H9 (cell line): ENCODE results near the gene NSA2. TPM values are rescaled to one million over a fixed set of nuclear protein-coding genes. Genes with fewer than 3 reads are reported as not detected.

ENCODE experiments used
- DNase-seq: peaks from one replicate; pipeline ENCODE4 v3.0.0-alpha.2; 2017
- H2AFZ ChIP-seq: one replicate; pipeline ENCODE4 v1.6.1; 2013; ENCODE audit warnings: mild to moderate bottlenecking, low read length, control low read depth, moderate library complexity
- H2AK5ac ChIP-seq: 2 replicates; pipeline ENCODE4 v1.6.1; 2013; ENCODE audit warnings: low read length, control low read depth, mixed read lengths; ENCODE audit not compliant: insufficient read length
- H2BK120ac ChIP-seq: one replicate; pipeline ENCODE4 v1.6.1; 2013; ENCODE audit warnings: low read depth, mild to moderate bottlenecking, low read length, control low read depth, inconsistent platforms; ENCODE audit not compliant: poor library complexity, severe bottlenecking
- H2BK12ac ChIP-seq: 2 replicates; pipeline ENCODE4 v1.6.1; 2013; ENCODE audit warnings: low read length, control low read depth, mixed read lengths, low read depth; ENCODE audit not compliant: insufficient read length
- H2BK15ac ChIP-seq: 2 replicates; pipeline ENCODE4 v1.6.1; 2013; ENCODE audit warnings: low read depth, low read length, control low read depth
- H2BK20ac ChIP-seq: one replicate; pipeline ENCODE4 v1.6.1; 2013; ENCODE audit warnings: low read depth, mild to moderate bottlenecking, low read length, control low read depth, inconsistent platforms; ENCODE audit not compliant: poor library complexity, severe bottlenecking
- H2BK5ac ChIP-seq: 2 replicates; pipeline ENCODE4 v1.6.1; 2013; ENCODE audit warnings: low read length, control low read depth, mixed read lengths; ENCODE audit not compliant: insufficient read length
- H3K14ac ChIP-seq: 2 replicates; pipeline ENCODE4 v1.6.1; 2013; ENCODE audit warnings: low read length, control low read depth; ENCODE audit not compliant: insufficient read depth
- H3K18ac ChIP-seq: 2 replicates; pipeline ENCODE4 v1.6.1; 2013; ENCODE audit warnings: low read depth, mild to moderate bottlenecking, mixed read lengths, low read length, control low read depth; ENCODE audit not compliant: insufficient read length
- H3K23ac ChIP-seq: 2 replicates; pipeline ENCODE4 v1.6.1; 2013; ENCODE audit warnings: low read length, control low read depth, mixed read lengths, low read depth; ENCODE audit not compliant: insufficient read length
- H3K23me2 ChIP-seq: 2 replicates; pipeline ENCODE4 v1.6.1; 2013; ENCODE audit warnings: low read depth, mild to moderate bottlenecking, mixed read lengths, low read length, control low read depth; ENCODE audit not compliant: insufficient read length, poor library complexity, severe bottlenecking
- H3K27ac ChIP-seq: 2 replicates; pipeline ENCODE4 v1.5.1; 2013; ENCODE audit warnings: low read length, control low read depth, mixed read lengths, low read depth; ENCODE audit not compliant: insufficient read length
- H3K27me3 ChIP-seq: 2 replicates; pipeline ENCODE4 v1.6.1; 2013; ENCODE audit warnings: low read length, control low read depth, inconsistent platforms; ENCODE audit not compliant: insufficient read depth
- H3K4ac ChIP-seq: 2 replicates; pipeline ENCODE4 v1.6.1; 2013; ENCODE audit warnings: low read depth, mild to moderate bottlenecking, control low read depth, inconsistent platforms, low read length, moderate library complexity
- H3K4me1 ChIP-seq: 2 replicates; pipeline ENCODE4 v1.6.1; 2013; ENCODE audit warnings: low read length, control low read depth, inconsistent platforms; ENCODE audit not compliant: insufficient read depth
- H3K4me2 ChIP-seq: 2 replicates; pipeline ENCODE4 v1.6.1; 2013; ENCODE audit warnings: low read length, control low read depth, mixed read lengths; ENCODE audit not compliant: insufficient read length, insufficient read depth
- H3K56ac ChIP-seq: 2 replicates; pipeline ENCODE4 v1.6.1; 2013; ENCODE audit warnings: low read depth, mild to moderate bottlenecking, mixed read lengths, low read length, control low read depth; ENCODE audit not compliant: insufficient read length
- H3K79me1 ChIP-seq: 2 replicates; pipeline ENCODE4 v1.6.1; 2013; ENCODE audit warnings: low read depth, mild to moderate bottlenecking, moderate library complexity, low read length, control low read depth, inconsistent platforms; ENCODE audit not compliant: insufficient read depth, poor library complexity, severe bottlenecking
- H3K79me2 ChIP-seq: 2 replicates; pipeline ENCODE4 v1.6.1; 2013; ENCODE audit warnings: low read length, control low read depth, inconsistent platforms; ENCODE audit not compliant: insufficient read depth
- H3K9ac ChIP-seq: 2 replicates; pipeline ENCODE4 v1.6.1; 2013; ENCODE audit warnings: low read length, control low read depth, mixed read lengths; ENCODE audit not compliant: insufficient read length; ENCODE audit errors: extremely low read depth
- H3K9me3 ChIP-seq: one replicate; pipeline ENCODE4 v1.6.1; 2013; ENCODE audit warnings: low read depth, low read length, inconsistent platforms; ENCODE audit not compliant: control insufficient read depth
- H3T11ph ChIP-seq: one replicate; pipeline ENCODE4 v1.6.1; 2013; ENCODE audit warnings: mild to moderate bottlenecking, low read length, control low read depth, inconsistent platforms
- H4K20me1 ChIP-seq: one replicate; pipeline ENCODE4 v1.6.1; 2013; ENCODE audit not compliant: control insufficient read depth, insufficient read length, insufficient read depth
- H4K5ac ChIP-seq: 2 replicates; pipeline ENCODE4 v1.6.1; 2013; ENCODE audit warnings: low read depth, mild to moderate bottlenecking, mixed read lengths, low read length, control low read depth; ENCODE audit not compliant: insufficient read length
- H4K8ac ChIP-seq: replicated peaks from 2 replicates; pipeline ENCODE4 v1.6.1; 2013; ENCODE audit warnings: low read length, control low read depth, mixed read lengths, low read depth; ENCODE audit not compliant: insufficient read length
- H4K91ac ChIP-seq: 2 replicates; pipeline ENCODE4 v1.6.1; 2013; ENCODE audit warnings: low read depth, mild to moderate bottlenecking, moderate library complexity, mixed read lengths, low read length, control low read depth; ENCODE audit not compliant: insufficient read length
- H3K27ac Mint-ChIP-seq, 3 experiments: 2 replicates in 2 of 3; 3 replicates in 1 of 3; pipeline ENCODE4 v1.8.0; 2020 to 2021; ENCODE audit warnings: mixed read lengths in 3 of 3, mild to moderate bottlenecking in 1 of 3, moderate library complexity in 1 of 3
- H3K27me3 Mint-ChIP-seq: 2 replicates; pipeline ENCODE4 v1.8.0; 2021; ENCODE audit warnings: low read depth, mild to moderate bottlenecking, moderate library complexity, mixed read lengths
- H3K36me3 Mint-ChIP-seq, 3 experiments: 2 replicates in 2 of 3; 3 replicates in 1 of 3; pipeline ENCODE4 v1.8.0; 2020 to 2021; ENCODE audit warnings: low read depth in 3 of 3, mixed read lengths in 3 of 3; ENCODE audit not compliant: insufficient read depth in 1 of 3
- H3K4me1 Mint-ChIP-seq, 2 experiments: 2 replicates each; pipeline ENCODE4 v1.8.0; 2020; ENCODE audit warnings: mixed read lengths in 2 of 2
- H3K4me3 Mint-ChIP-seq, 2 experiments: 2 replicates in 1 of 2; 3 replicates in 1 of 2; pipeline ENCODE4 v1.8.0; 2020 to 2021; ENCODE audit warnings: mild to moderate bottlenecking in 2 of 2, mixed read lengths in 2 of 2, moderate library complexity in 1 of 2
- H3K9me3 Mint-ChIP-seq, 2 experiments: 2 replicates in 1 of 2; 3 replicates in 1 of 2; pipeline ENCODE4 v1.8.0; 2020; ENCODE audit warnings: mild to moderate bottlenecking in 2 of 2, mixed read lengths in 2 of 2, moderate library complexity in 1 of 2
- WGBS: extraction: QIAGEN DNeasy Blood & Tissue Kit; methylation state at CpG from one replicate; pipeline ENCODE4 v1.1.7; 2013; ENCODE audit warnings: missing lambda C conversion rate, low lambda C conversion rate, mixed read lengths; ENCODE audit not compliant: insufficient read length; ENCODE audit errors: extremely low coverage; 5-methylcytosine and 5-hydroxymethylcytosine counted together
- total RNA-seq: library from RNA; stranded (reverse); gene quantifications from 2 replicates; pipeline ENCODE4 v1.2.1, GENCODE V29; 2021
- TF ChIP-seq, protein P1 (sequence below): fragments of 200-600 bp; sonication (generic); conservative IDR thresholded peaks from 3 replicates; pipeline ENCODE4 v1.8.0; 2021; ENCODE audit warnings: antibody characterized with exemption, mild to moderate bottlenecking

NSA2 gene
- total RNA-seq, 1 experiment from 2014 or later: 72.0 TPM

DNA sequence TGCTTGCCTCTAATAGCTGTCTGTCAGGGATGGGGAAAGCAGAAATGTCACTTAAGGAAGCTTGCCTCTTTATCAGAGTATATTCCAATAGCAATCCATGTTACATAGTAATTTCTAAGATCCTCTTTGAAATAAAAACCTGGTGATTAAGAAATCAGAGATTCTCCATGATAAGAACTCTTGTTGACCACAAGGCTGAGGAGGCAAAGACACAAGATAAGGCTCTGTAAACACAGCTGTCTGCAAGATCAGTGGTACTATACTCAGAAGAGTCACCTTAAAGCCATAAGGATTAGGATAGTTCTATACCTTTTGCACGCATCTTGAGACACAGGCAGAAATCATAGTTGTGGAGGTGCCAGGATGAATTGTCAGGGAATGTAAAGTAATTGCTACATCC, 41.7 kb upstream of the NSA2 start:
- Histone ChIP-seq H3K4me1 (no peaks in the 10 kb centered on the region), H3K27ac (no peak overlapping the region), H4K8ac (no peak overlapping the region), H2BK15ac (no peak overlapping the region), H3K4me2 (no peak overlapping the region), H3K56ac (no peak overlapping the region), H2AK5ac (no peak overlapping the region), H2AFZ (no peak overlapping the region), H2BK120ac (no peak overlapping the region), H3K79me2 (no peaks in the 10 kb centered on the region), H3K23ac (no peak overlapping the region), H3K9ac (no peak overlapping the region), H2BK12ac (no peak overlapping the region), H3T11ph (no peak overlapping the region), H4K91ac (no peak overlapping the region), H3K4ac (no peak overlapping the region), H3K27me3 (no peaks in the 10 kb centered on the region), H4K20me1 (no peaks in the 10 kb centered on the region), H3K23me2 (no peaks in the 10 kb centered on the region), H2BK5ac (no peak overlapping the region), H3K79me1 (no peaks in the 10 kb centered on the region), H3K18ac (no peak overlapping the region), H3K9me3 (no peaks in the 10 kb centered on the region), H4K5ac (no peak overlapping the region), H2BK20ac (no peak overlapping the region), H3K14ac (no peak overlapping the region)
- no peak for DNase-seq
- H3K4me1 Mint-ChIP-seq: no peaks in the 10 kb centered on the region
- WGBS: no CpG with 5 or more reads among the region's 1 CpG
- TF ChIP-seq, protein P1, sequence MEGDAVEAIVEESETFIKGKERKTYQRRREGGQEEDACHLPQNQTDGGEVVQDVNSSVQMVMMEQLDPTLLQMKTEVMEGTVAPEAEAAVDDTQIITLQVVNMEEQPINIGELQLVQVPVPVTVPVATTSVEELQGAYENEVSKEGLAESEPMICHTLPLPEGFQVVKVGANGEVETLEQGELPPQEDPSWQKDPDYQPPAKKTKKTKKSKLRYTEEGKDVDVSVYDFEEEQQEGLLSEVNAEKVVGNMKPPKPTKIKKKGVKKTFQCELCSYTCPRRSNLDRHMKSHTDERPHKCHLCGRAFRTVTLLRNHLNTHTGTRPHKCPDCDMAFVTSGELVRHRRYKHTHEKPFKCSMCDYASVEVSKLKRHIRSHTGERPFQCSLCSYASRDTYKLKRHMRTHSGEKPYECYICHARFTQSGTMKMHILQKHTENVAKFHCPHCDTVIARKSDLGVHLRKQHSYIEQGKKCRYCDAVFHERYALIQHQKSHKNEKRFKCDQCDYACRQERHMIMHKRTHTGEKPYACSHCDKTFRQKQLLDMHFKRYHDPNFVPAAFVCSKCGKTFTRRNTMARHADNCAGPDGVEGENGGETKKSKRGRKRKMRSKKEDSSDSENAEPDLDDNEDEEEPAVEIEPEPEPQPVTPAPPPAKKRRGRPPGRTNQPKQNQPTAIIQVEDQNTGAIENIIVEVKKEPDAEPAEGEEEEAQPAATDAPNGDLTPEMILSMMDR: no peak
- H3K9me3 Mint-ChIP-seq: no peaks in the 10 kb centered on the region; a peak in 1 of 5 replicates
- H3K27me3 Mint-ChIP-seq: no peaks in the 10 kb centered on the region
- H3K27ac Mint-ChIP-seq: no peak overlapping the region
- peaks cover 15 to 47% (median 24%) of the 10 kb centered on the region in 3 experiments; a peak in 6 of 7 replicates for H3K36me3 Mint-ChIP-seq
- H3K4me3 Mint-ChIP-seq: no peak overlapping the region
